ENCODE measurements around the gene ASIP. TPM values are rescaled to one million over a fixed set of nuclear protein-coding genes. Genes with fewer than 3 reads are reported as not detected.

The ASIP gene
- total and polyA plus RNA-seq, 2 experiments from 2014 or later = not detected

DNA sequence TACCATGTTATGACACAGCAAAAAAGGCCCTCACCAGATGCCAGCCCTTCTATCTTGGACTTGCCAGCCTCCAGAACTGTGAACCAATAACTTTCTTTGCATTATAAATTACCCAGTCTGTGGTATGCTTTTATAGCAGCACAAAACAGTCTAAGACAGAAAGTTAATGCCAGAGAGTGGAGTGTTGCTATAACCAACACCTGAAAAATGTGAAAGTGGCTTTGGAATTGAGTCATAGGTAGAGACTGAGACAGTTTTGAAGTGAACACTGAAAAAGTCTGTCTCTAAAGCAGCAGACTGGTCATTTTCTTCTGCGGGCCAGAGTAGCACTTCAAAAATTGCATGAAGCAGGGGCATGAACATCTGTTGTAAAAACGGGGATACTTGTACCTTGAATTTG, 28.0 kb upstream of the ASIP start:
- Histone ChIP-seq H3K4me2 (no peak overlapping the region), H3K27me3 (ENCODE audit: insufficient read depth) (peaks cover 32% of the 10 kb centered on the region), H3K27ac (ENCODE audit: low read depth) (no peak overlapping the region), H3K79me2 (replicated peaks; ENCODE audit: insufficient read depth) (no peaks in the 10 kb centered on the region), H3K9me2 (ENCODE audit: insufficient read depth) (no peaks in the 10 kb centered on the region), H3F3A (replicated peaks; ENCODE audit: low read depth) (peaks cover 5% of the 10 kb centered on the region; the same call in 1 of the 2 replicates), H4K20me1 (replicated peaks; ENCODE audit: insufficient read depth) (no peaks in the 10 kb centered on the region), H3K36me3 (ENCODE audit: insufficient read depth) (0 out of 2 replicates have a peak, but pooled peaks cover 4% of the 10 kb centered on the region), H2AFZ (no peak overlapping the region; the same call in 1 of the 2 replicates), H3K4me1 (ENCODE audit: insufficient read depth) (no peaks in the 10 kb centered on the region), H3K4me3 (no peak overlapping the region)
- H3K9me3 Mint-ChIP-seq = peaks cover 27% of the 10 kb centered on the region
- DNase-seq (ENCODE audit: low spot score) = no peak
- no peak for ATAC-seq
- no peak overlapping the region for H3K4me3 Mint-ChIP-seq
- no peak overlapping the region for H3K27ac Mint-ChIP-seq
- TF ChIP-seq EZH2phosphoT487 (IDR thresholded peaks at IDR 0.05; ENCODE audit: unreplicated experiment) (no peak), STAT1 (IDR thresholded peaks at IDR 0.05; ENCODE audit: unreplicated experiment) (no peak), ZNF114 (CRISPR knock-in tag; IDR thresholded peaks at IDR 0.05) (no peak), ZNF331 (CRISPR knock-in tag; IDR thresholded peaks at IDR 0.05; ENCODE audit: low read depth) (no peak), POLR2AphosphoS5 (IDR thresholded peaks at IDR 0.05; ENCODE audit: low read depth) (no peak), EZH2 (IDR thresholded peaks at IDR 0.05; ENCODE audit: low read depth, unreplicated experiment) (no peak), CREB1 (CRISPR knock-in tag; IDR thresholded peaks at IDR 0.05; ENCODE audit: low read depth) (no peak), JUNB (IDR thresholded peaks at IDR 0.05; ENCODE audit: unreplicated experiment) (no peak), NANOG (IDR thresholded peaks at IDR 0.05; ENCODE audit: borderline replicate concordance) (no peak)
- TF ChIP-seq, protein P1, sequence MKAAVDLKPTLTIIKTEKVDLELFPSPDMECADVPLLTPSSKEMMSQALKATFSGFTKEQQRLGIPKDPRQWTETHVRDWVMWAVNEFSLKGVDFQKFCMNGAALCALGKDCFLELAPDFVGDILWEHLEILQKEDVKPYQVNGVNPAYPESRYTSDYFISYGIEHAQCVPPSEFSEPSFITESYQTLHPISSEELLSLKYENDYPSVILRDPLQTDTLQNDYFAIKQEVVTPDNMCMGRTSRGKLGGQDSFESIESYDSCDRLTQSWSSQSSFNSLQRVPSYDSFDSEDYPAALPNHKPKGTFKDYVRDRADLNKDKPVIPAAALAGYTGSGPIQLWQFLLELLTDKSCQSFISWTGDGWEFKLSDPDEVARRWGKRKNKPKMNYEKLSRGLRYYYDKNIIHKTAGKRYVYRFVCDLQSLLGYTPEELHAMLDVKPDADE (IDR thresholded peaks at IDR 0.05) = no peak
- TF ChIP-seq, protein P2, sequence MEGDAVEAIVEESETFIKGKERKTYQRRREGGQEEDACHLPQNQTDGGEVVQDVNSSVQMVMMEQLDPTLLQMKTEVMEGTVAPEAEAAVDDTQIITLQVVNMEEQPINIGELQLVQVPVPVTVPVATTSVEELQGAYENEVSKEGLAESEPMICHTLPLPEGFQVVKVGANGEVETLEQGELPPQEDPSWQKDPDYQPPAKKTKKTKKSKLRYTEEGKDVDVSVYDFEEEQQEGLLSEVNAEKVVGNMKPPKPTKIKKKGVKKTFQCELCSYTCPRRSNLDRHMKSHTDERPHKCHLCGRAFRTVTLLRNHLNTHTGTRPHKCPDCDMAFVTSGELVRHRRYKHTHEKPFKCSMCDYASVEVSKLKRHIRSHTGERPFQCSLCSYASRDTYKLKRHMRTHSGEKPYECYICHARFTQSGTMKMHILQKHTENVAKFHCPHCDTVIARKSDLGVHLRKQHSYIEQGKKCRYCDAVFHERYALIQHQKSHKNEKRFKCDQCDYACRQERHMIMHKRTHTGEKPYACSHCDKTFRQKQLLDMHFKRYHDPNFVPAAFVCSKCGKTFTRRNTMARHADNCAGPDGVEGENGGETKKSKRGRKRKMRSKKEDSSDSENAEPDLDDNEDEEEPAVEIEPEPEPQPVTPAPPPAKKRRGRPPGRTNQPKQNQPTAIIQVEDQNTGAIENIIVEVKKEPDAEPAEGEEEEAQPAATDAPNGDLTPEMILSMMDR (conservative IDR thresholded peaks at IDR 0.05; ENCODE audit: low read depth in 2 of 2) = no peak
- TF ChIP-seq, protein P3, sequence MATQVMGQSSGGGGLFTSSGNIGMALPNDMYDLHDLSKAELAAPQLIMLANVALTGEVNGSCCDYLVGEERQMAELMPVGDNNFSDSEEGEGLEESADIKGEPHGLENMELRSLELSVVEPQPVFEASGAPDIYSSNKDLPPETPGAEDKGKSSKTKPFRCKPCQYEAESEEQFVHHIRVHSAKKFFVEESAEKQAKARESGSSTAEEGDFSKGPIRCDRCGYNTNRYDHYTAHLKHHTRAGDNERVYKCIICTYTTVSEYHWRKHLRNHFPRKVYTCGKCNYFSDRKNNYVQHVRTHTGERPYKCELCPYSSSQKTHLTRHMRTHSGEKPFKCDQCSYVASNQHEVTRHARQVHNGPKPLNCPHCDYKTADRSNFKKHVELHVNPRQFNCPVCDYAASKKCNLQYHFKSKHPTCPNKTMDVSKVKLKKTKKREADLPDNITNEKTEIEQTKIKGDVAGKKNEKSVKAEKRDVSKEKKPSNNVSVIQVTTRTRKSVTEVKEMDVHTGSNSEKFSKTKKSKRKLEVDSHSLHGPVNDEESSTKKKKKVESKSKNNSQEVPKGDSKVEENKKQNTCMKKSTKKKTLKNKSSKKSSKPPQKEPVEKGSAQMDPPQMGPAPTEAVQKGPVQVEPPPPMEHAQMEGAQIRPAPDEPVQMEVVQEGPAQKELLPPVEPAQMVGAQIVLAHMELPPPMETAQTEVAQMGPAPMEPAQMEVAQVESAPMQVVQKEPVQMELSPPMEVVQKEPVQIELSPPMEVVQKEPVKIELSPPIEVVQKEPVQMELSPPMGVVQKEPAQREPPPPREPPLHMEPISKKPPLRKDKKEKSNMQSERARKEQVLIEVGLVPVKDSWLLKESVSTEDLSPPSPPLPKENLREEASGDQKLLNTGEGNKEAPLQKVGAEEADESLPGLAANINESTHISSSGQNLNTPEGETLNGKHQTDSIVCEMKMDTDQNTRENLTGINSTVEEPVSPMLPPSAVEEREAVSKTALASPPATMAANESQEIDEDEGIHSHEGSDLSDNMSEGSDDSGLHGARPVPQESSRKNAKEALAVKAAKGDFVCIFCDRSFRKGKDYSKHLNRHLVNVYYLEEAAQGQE (IDR thresholded peaks at IDR 0.05; ENCODE audit: unreplicated experiment) = no peak
- TF ChIP-seq, protein P4, sequence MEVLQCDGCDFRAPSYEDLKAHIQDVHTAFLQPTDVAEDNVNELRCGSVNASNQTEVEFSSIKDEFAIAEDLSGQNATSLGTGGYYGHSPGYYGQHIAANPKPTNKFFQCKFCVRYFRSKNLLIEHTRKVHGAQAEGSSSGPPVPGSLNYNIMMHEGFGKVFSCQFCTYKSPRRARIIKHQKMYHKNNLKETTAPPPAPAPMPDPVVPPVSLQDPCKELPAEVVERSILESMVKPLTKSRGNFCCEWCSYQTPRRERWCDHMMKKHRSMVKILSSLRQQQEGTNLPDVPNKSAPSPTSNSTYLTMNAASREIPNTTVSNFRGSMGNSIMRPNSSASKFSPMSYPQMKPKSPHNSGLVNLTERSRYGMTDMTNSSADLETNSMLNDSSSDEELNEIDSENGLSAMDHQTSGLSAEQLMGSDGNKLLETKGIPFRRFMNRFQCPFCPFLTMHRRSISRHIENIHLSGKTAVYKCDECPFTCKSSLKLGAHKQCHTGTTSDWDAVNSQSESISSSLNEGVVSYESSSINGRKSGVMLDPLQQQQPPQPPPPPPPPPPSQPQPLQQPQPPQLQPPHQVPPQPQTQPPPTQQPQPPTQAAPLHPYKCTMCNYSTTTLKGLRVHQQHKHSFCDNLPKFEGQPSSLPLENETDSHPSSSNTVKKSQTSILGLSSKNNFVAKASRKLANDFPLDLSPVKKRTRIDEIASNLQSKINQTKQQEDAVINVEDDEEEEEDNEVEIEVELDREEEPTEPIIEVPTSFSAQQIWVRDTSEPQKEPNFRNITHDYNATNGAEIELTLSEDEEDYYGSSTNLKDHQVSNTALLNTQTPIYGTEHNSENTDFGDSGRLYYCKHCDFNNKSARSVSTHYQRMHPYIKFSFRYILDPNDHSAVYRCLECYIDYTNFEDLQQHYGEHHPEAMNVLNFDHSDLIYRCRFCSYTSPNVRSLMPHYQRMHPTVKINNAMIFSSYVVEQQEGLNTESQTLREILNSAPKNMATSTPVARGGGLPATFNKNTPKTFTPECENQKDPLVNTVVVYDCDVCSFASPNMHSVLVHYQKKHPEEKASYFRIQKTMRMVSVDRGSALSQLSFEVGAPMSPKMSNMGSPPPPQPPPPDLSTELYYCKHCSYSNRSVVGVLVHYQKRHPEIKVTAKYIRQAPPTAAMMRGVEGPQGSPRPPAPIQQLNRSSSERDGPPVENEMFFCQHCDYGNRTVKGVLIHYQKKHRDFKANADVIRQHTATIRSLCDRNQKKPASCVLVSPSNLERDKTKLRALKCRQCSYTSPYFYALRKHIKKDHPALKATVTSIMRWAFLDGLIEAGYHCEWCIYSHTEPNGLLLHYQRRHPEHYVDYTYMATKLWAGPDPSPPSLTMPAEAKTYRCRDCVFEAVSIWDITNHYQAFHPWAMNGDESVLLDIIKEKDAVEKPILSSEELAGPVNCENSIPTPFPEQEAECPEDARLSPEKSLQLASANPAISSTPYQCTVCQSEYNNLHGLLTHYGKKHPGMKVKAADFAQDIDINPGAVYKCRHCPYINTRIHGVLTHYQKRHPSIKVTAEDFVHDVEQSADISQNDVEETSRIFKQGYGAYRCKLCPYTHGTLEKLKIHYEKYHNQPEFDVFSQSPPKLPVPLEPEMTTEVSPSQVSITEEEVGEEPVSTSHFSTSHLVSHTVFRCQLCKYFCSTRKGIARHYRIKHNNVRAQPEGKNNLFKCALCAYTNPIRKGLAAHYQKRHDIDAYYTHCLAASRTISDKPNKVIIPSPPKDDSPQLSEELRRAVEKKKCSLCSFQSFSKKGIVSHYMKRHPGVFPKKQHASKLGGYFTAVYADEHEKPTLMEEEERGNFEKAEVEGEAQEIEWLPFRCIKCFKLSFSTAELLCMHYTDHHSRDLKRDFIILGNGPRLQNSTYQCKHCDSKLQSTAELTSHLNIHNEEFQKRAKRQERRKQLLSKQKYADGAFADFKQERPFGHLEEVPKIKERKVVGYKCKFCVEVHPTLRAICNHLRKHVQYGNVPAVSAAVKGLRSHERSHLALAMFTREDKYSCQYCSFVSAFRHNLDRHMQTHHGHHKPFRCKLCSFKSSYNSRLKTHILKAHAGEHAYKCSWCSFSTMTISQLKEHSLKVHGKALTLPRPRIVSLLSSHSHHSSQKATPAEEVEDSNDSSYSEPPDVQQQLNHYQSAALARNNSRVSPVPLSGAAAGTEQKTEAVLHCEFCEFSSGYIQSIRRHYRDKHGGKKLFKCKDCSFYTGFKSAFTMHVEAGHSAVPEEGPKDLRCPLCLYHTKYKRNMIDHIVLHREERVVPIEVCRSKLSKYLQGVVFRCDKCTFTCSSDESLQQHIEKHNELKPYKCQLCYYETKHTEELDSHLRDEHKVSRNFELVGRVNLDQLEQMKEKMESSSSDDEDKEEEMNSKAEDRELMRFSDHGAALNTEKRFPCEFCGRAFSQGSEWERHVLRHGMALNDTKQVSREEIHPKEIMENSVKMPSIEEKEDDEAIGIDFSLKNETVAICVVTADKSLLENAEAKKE (CRISPR knock-in tag; IDR thresholded peaks at IDR 0.05) = no peak
- peaks cover 6% of the 10 kb centered on the region for H3K27me3 Mint-ChIP-seq (ENCODE audit: insufficient read depth, low read depth, poor library complexity)
- peaks cover 2% of the 10 kb centered on the region; the same call in 1 of the 3 replicates for H3K4me1 Mint-ChIP-seq
- H3K36me3 Mint-ChIP-seq (ENCODE audit: low read depth) = peaks cover 5% of the 10 kb centered on the region; the same call in 2 of the 3 replicates

All from GM23338 (cell line).